GM23248 (cell line): ENCODE measurements around the gene CLDN8. TPM values are rescaled to one million over a fixed set of nuclear protein-coding genes. Genes with fewer than 3 reads are reported as not detected.

ENCODE experiments used
- DNase-seq: peaks from one replicate; pipeline ENCODE4 v3.0.0-alpha.2; 2015
- H2AFZ ChIP-seq: fragments of 200-600 bp; sonication (generic); 2 replicates; pipeline ENCODE4 v1.6.1; 2016; ENCODE audit warnings: antibody characterized with exemption
- H3F3A ChIP-seq: fragments of 200-600 bp; sonication (generic); 2 replicates; pipeline ENCODE4 v1.6.1; 2016; ENCODE audit warnings: mild to moderate bottlenecking, antibody characterized with exemption, mixed run types; ENCODE audit not compliant: insufficient read depth
- H3K27ac ChIP-seq: fragments of 200-600 bp; sonication (generic); 2 replicates; pipeline ENCODE4 v1.5.1; 2016; ENCODE audit warnings: mild to moderate bottlenecking
- H3K27me3 ChIP-seq: fragments of 200-600 bp; sonication (generic); replicated peaks from 2 replicates; pipeline ENCODE4 v1.6.1; 2016; ENCODE audit warnings: mild to moderate bottlenecking; ENCODE audit not compliant: insufficient read depth
- H3K36me3 ChIP-seq: fragments of 200-600 bp; sonication (generic); 2 replicates; pipeline ENCODE4 v1.6.1; 2016; ENCODE audit warnings: low read depth, mild to moderate bottlenecking
- H3K4me1 ChIP-seq: fragments of 200-600 bp; sonication (generic); 2 replicates; pipeline ENCODE4 v1.6.1; 2016; ENCODE audit warnings: mild to moderate bottlenecking; ENCODE audit not compliant: insufficient read depth
- H3K4me2 ChIP-seq: fragments of 200-600 bp; sonication (generic); one replicate; pipeline ENCODE4 v1.6.1; 2016; ENCODE audit warnings: mild to moderate bottlenecking; ENCODE audit not compliant: unreplicated experiment
- H3K4me3 ChIP-seq: fragments of 200-600 bp; sonication (generic); 2 replicates; pipeline ENCODE4 v1.5.1; 2016; ENCODE audit warnings: mild to moderate bottlenecking
- H3K79me2 ChIP-seq: fragments of 200-600 bp; sonication (generic); 2 replicates; pipeline ENCODE4 v1.6.1; 2016; ENCODE audit warnings: mild to moderate bottlenecking; ENCODE audit not compliant: insufficient read depth
- H3K9ac ChIP-seq: fragments of 200-600 bp; sonication (generic); 2 replicates; pipeline ENCODE4 v1.6.1; 2016; ENCODE audit warnings: mild to moderate bottlenecking
- H3K9me2 ChIP-seq: fragments of 200-600 bp; sonication (generic); 2 replicates; pipeline ENCODE4 v1.6.1; 2016; ENCODE audit warnings: mixed run types, mild to moderate bottlenecking, moderate library complexity; ENCODE audit not compliant: insufficient read depth
- H3K9me3 ChIP-seq: fragments of 200-600 bp; sonication (generic); one replicate; pipeline ENCODE4 v1.6.1; 2017; ENCODE audit warnings: low read depth
- H4K20me1 ChIP-seq: fragments of 200-600 bp; sonication (generic); 2 replicates; pipeline ENCODE4 v1.6.0; 2016; ENCODE audit not compliant: insufficient read depth
- EZH2 ChIP-seq: fragments of 200-600 bp; sonication (generic); IDR thresholded peaks from 2 replicates; pipeline ENCODE4 v1.6.1; 2018; ENCODE audit warnings: antibody characterized with exemption, mild to moderate bottlenecking; ENCODE audit not compliant: insufficient read depth, poor library complexity, severe bottlenecking
- EZH2phosphoT487 ChIP-seq: fragments of 200-600 bp; sonication (generic); IDR thresholded peaks from 2 replicates; pipeline ENCODE4 v1.6.1; 2018; ENCODE audit warnings: antibody characterized with exemption, moderate library complexity, mild to moderate bottlenecking, low read depth; ENCODE audit not compliant: insufficient read depth
- WGBS, 2 experiments: methylation state at CpG; one replicate each; pipeline ENCODE4 v1.1.6; 2015 to 2017; ENCODE audit warnings: low lambda C conversion rate in 2 of 2, low coverage in 1 of 2; ENCODE audit errors: missing lambda C conversion rate in 2 of 2; 5-methylcytosine and 5-hydroxymethylcytosine counted together
- in situ Hi-C: fragments of 300-500 bp; cut with MboI; formaldehyde crosslinking; loops from 2 replicates; pipeline ENCODE4 v1.15.0; 2020
- polyA plus RNA-seq: library from polyadenylated mRNA; unstranded; fragments of >200 nt; fragmentation: Nextera tagmentation; extraction: Ambion mirVana; gene quantifications from 2 replicates; pipeline ENCODE4 v1.2.1, GENCODE V29; 2016
- total RNA-seq: library from RNA; depleted of rRNA; stranded (reverse); fragments of >200 nt; shearing (Covaris generic); gene quantifications from 2 replicates; pipeline ENCODE4 v1.2.3, GENCODE V29; 2014

Gene CLDN8
- total and polyA plus RNA-seq, 2 experiments from 2014 or later: not detected

GRCh38 chr21:30240661-30241060 lies 24.8 kb upstream of the CLDN8 start:
- TF ChIP-seq EZH2phosphoT487 (no peak), EZH2 (no peak)
- no peaks in the 10 kb centered on the region for H3K27me3 ChIP-seq

GRCh38 chr21:30238168-30238567 lies 22.3 kb upstream of the CLDN8 start:
- no peaks in the 10 kb centered on the region for H3K9me2 ChIP-seq
- DNase-seq: no peak
- in situ Hi-C loops: no loop called here
- no peak overlapping the region for H3K9ac ChIP-seq
- H3K79me2 ChIP-seq: no peaks in the 10 kb centered on the region
- peaks cover 22% of the 10 kb centered on the region for H3K4me1 ChIP-seq
- H4K20me1 ChIP-seq: no peaks in the 10 kb centered on the region
- no peak overlapping the region for H3K4me2 ChIP-seq
- TF ChIP-seq EZH2phosphoT487 (no peak), EZH2 (no peak)
- no peaks in the 10 kb centered on the region for H3K9me3 ChIP-seq
- no peak overlapping the region for H2AFZ ChIP-seq
- no peak overlapping the region for H3K27ac ChIP-seq
- WGBS, 2 experiments: 80 to 93% methylated on average over 1 of the region's 1 CpG
- H3F3A ChIP-seq: peaks cover 19% of the 10 kb centered on the region
- H3K4me3 ChIP-seq: no peak overlapping the region
- no peaks in the 10 kb centered on the region for H3K36me3 ChIP-seq
- H3K27me3 ChIP-seq: no peaks in the 10 kb centered on the region

More at GRCh38 chr21:30240661-30241060, 24.8 kb upstream of the CLDN8 start:
- WGBS, 2 experiments: 59 to 60% methylated on average over 3 of the region's 3 CpGs
- no peaks in the 10 kb centered on the region for H3K36me3 ChIP-seq
- H4K20me1 ChIP-seq: no peaks in the 10 kb centered on the region
- no peak overlapping the region for H3K4me2 ChIP-seq
- DNase-seq: no peak
- no peaks in the 10 kb centered on the region for H3K79me2 ChIP-seq
- H3K4me3 ChIP-seq: no peak overlapping the region
- H3K9me2 ChIP-seq: no peaks in the 10 kb centered on the region
- H3K9me3 ChIP-seq: no peaks in the 10 kb centered on the region
- no peak overlapping the region for H3K27ac ChIP-seq
- no peaks in the 10 kb centered on the region; the same call in 1 of the 2 replicates for H3F3A ChIP-seq
- in situ Hi-C loops: no loop called here
- H3K4me1 ChIP-seq: no peaks in the 10 kb centered on the region
- H2AFZ ChIP-seq: no peak overlapping the region
- H3K9ac ChIP-seq: no peak overlapping the region

GRCh38 chr21:30234643-30235042 lies 18.7 kb upstream of the CLDN8 start:
- H3K9ac ChIP-seq: no peak overlapping the region
- no peaks in the 10 kb centered on the region for H3K36me3 ChIP-seq
- TF ChIP-seq EZH2phosphoT487 (no peak), EZH2 (no peak)
- in situ Hi-C loops: no loop called here
- 0% methylated on average over 2 of the region's 2 CpGs for WGBS, 2 experiments
- H2AFZ ChIP-seq: no peak overlapping the region
- no peaks in the 10 kb centered on the region for H3K9me2 ChIP-seq
- peak; percentile 86 for DNase-seq
- no peak overlapping the region for H3K4me3 ChIP-seq
- H3K4me2 ChIP-seq: peak overlapping the region; percentile 27
- H3K4me1 ChIP-seq: peaks cover 23% of the 10 kb centered on the region
- H3F3A ChIP-seq: peaks cover 19% of the 10 kb centered on the region
- H3K79me2 ChIP-seq: no peaks in the 10 kb centered on the region
- no peak overlapping the region for H3K27ac ChIP-seq
- no peaks in the 10 kb centered on the region for H4K20me1 ChIP-seq
- no peaks in the 10 kb centered on the region for H3K9me3 ChIP-seq
- no peaks in the 10 kb centered on the region for H3K27me3 ChIP-seq

GRCh38 chr21:30234050-30234449 lies 18.2 kb upstream of the CLDN8 start:
- H3K79me2 ChIP-seq: no peaks in the 10 kb centered on the region
- H3K9me2 ChIP-seq: no peaks in the 10 kb centered on the region
- WGBS, 2 experiments: 26 to 28% methylated on average over 3 of the region's 3 CpGs
- H3K27ac ChIP-seq: no peak overlapping the region
- H4K20me1 ChIP-seq: no peaks in the 10 kb centered on the region
- H3K4me2 ChIP-seq: peak overlapping the region; percentile 27
- no peaks in the 10 kb centered on the region for H3K27me3 ChIP-seq
- DNase-seq: no peak
- TF ChIP-seq EZH2 (no peak), EZH2phosphoT487 (no peak)
- H3F3A ChIP-seq: peaks cover 19% of the 10 kb centered on the region
- no peaks in the 10 kb centered on the region for H3K36me3 ChIP-seq
- H2AFZ ChIP-seq: no peak overlapping the region
- no peak overlapping the region for H3K4me3 ChIP-seq
- no peaks in the 10 kb centered on the region for H3K9me3 ChIP-seq
- H3K4me1 ChIP-seq: peaks cover 23% of the 10 kb centered on the region
- H3K9ac ChIP-seq: no peak overlapping the region
- in situ Hi-C loops: no loop called here
